NCI-H82 treated with DMSO at 0.1 percent for 48 hours (cell line): ENCODE measurements around the gene FAF2.
"Not testable (repeated sequence)": the region's sequence is repeated elsewhere in the genome, so short reads cannot be mapped to it uniquely, and the experiment has no call there.

Experiments
- DNase-seq: peaks from one replicate; lab custom pipeline; 2025; ENCODE audit not compliant: unreplicated experiment; lab: John Stamatoyannopoulos, UW

The FAF2 gene

GRCh38 chr5:176542135-176542595 lies 94.0 kb downstream of the FAF2 start:
- no peak for DNase-seq

- DNase-seq = no peak
Observed at GRCh38 chr5:176542596-176543427, 94.6 kb downstream of the FAF2 start.

GRCh38 chr5:176543428-176544182 lies 95.4 kb downstream of the FAF2 start:
- DNase-seq = no peak

GRCh38 chr5:176545388-176545736 lies 97.2 kb downstream of the FAF2 start:
- DNase-seq = no peak

GRCh38 chr5:176545737-176546509 lies 97.7 kb downstream of the FAF2 start:
- no peak for DNase-seq

- DNase-seq = no peak
Observed at GRCh38 chr5:176547802-176548201, 99.6 kb downstream of the FAF2 start.

- DNase-seq = no peak
Observed at GRCh38 chr5:176548967-176549444, 100.8 kb downstream of the FAF2 start, which contains the start of gene CDHR2. TSS of gene CDHR2 (plus strand) at chr5:176549342. CDS start at chr5:176565353, 16,011 bp downstream.

- no peak for DNase-seq
Observed at GRCh38 chr5:176549871-176550270, 101.7 kb downstream of the FAF2 start.

- DNase-seq = no peak
Observed at GRCh38 chr5:176550275-176550831, 102.2 kb downstream of the FAF2 start.

- not testable (repeated sequence) for DNase-seq
Observed at GRCh38 chr5:176550937-176551336, 102.8 kb downstream of the FAF2 start.

GRCh38 chr5:176552332-176552869 lies 104.2 kb downstream of the FAF2 start:
- no peak for DNase-seq

GRCh38 chr5:176553260-176554085 lies 105.3 kb downstream of the FAF2 start:
- no peak for DNase-seq

GRCh38 chr5:176557846-176558245 lies 109.7 kb downstream of the FAF2 start:
- DNase-seq = no peak
